Neural cell (in vitro differentiated cells): ENCODE results near the gene NOG.

ENCODE experiments used
- EP300 ChIP-seq: fragments of 450-650 bp; conservative IDR thresholded peaks from 2 replicates; pipeline ENCODE4 v1.6.1; 2014; ENCODE audit warnings: antibody characterized with exemption, mild to moderate bottlenecking, moderate library complexity; ENCODE audit not compliant: poor library complexity, severe bottlenecking
- POLR2AphosphoS5 ChIP-seq: IDR thresholded peaks from 2 replicates; pipeline ENCODE4 v1.6.1; 2012
- TF ChIP-seq, protein P1 (sequence below): fragments of 450-650 bp; IDR thresholded peaks from 2 replicates; pipeline ENCODE4 v1.5.1; 2014; ENCODE audit warnings: antibody characterized with exemption, mild to moderate bottlenecking, moderate library complexity; ENCODE audit not compliant: poor library complexity, severe bottlenecking

DNA sequence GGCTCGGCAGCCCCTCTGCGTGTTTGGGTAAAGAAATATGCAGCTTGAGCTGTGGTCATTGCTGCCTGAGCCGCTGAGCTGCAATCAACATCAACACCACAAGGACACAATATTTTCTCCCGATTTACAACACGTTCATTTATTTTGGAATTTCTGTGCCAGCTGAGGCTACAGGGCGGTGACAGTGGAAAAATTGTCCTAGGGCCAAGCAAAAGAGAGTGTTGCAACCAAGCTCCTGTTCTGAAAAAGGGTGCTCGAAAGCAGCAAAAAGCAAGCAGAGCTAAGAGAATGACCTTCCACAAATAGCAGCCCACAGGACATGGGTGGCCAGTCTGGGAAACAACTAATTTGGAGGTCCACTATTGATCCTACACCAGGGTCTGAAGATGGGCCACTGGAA, 35.4 kb upstream of the NOG start:
- TF ChIP-seq, protein P1, sequence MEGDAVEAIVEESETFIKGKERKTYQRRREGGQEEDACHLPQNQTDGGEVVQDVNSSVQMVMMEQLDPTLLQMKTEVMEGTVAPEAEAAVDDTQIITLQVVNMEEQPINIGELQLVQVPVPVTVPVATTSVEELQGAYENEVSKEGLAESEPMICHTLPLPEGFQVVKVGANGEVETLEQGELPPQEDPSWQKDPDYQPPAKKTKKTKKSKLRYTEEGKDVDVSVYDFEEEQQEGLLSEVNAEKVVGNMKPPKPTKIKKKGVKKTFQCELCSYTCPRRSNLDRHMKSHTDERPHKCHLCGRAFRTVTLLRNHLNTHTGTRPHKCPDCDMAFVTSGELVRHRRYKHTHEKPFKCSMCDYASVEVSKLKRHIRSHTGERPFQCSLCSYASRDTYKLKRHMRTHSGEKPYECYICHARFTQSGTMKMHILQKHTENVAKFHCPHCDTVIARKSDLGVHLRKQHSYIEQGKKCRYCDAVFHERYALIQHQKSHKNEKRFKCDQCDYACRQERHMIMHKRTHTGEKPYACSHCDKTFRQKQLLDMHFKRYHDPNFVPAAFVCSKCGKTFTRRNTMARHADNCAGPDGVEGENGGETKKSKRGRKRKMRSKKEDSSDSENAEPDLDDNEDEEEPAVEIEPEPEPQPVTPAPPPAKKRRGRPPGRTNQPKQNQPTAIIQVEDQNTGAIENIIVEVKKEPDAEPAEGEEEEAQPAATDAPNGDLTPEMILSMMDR, result no peak
- TF ChIP-seq POLR2AphosphoS5 (no peak), EP300 (no peak)
